HG03280 (cell line): Measurements from ENCODE around the gene FGF13.

Experiments
- ATAC-seq: cut with Tn5 transposase; IDR thresholded peaks from one replicate; pipeline ENCODE4 v1.9.1; 2021; ENCODE audit warnings: mild to moderate bottlenecking, moderate library complexity; ENCODE audit not compliant: unreplicated experiment

FGF13 gene

GRCh38 chrX:138664466-138664865 lies 47.1 kb downstream of the FGF13 start:
- ATAC-seq, result no peak

DNA sequence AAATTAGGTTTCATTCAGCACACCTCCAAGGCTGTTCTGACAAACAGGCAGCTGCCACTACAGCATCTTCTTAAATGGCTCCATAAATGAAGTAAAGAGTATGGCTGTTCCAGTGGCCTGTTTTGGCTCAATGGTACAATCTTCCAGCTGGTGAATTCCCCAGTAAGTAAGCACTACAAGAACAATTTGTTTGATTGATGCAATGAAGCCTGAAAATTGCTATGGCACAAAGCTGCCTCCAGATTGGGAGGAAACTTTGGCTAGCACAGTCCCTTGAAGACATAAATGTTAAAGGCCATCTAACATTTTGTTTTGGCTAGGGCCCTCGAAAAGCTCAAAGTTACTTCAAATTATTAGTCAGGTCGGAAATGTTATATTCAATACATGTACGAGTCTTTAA lies 47.5 kb downstream of the FGF13 start:
- no peak for ATAC-seq

GRCh38 chrX:138651494-138651893 lies 60.0 kb downstream of the FGF13 start:
- ATAC-seq, result no peak

GRCh38 chrX:138648568-138648967 lies 62.9 kb downstream of the FGF13 start:
- ATAC-seq, result no peak

DNA sequence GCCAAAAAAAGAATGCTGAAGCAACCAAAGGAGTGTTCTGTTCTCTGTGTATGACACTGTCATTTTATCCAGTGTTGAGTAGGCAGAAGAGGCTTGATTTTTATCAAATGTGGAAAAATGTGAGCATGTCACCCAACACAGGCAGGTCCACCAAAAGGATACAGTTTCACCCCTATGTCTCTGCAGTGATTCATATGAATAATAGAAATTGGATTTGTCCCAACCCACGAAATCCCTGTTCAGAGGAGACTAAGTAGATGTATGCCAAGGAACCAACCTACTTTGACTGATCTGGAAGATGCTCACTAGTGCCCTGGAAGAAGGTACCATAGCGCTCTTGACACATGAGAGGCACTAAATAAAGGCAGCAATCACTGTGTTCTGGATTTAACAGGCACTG lies 72.5 kb downstream of the FGF13 start:
- ATAC-seq, result no peak
